Subcutaneous abdominal adipose tissue (tissue), 5 donors: ENCODE results near the gene NOS1AP.
"Not testable (repeated sequence)": the region's sequence is repeated elsewhere in the genome, so short reads cannot be mapped to it uniquely, and the experiment has no call there.

Source experiments
- H3K27ac ChIP-seq: one replicate; pipeline ENCODE4 v1.7.0; 2013; ENCODE audit warnings: low read depth, mild to moderate bottlenecking, inconsistent platforms, low read length, moderate library complexity
- H3K27me3 ChIP-seq, 5 donors: one replicate each; pipeline ENCODE4 v1.7.0; 2013; ENCODE audit warnings: low read length in 5 of 5, inconsistent platforms in 1 of 5; ENCODE audit not compliant: control insufficient read depth in 5 of 5, insufficient read depth in 4 of 5
- H3K36me3 ChIP-seq, 5 donors: one replicate each; pipeline ENCODE4 v1.7.0; 2013; ENCODE audit warnings: low read length in 5 of 5; ENCODE audit not compliant: control insufficient read depth in 5 of 5, insufficient read depth in 5 of 5
- H3K4me1 ChIP-seq, 5 donors: one replicate each; pipeline ENCODE4 v1.7.0; 2013; ENCODE audit warnings: low read length in 5 of 5, mild to moderate bottlenecking in 3 of 5, moderate library complexity in 1 of 5; ENCODE audit not compliant: control insufficient read depth in 5 of 5, insufficient read depth in 5 of 5
- H3K4me3 ChIP-seq, 5 donors: one replicate each; pipeline ENCODE4 v1.7.0; 2013; ENCODE audit warnings: low read length in 5 of 5, low read depth in 1 of 5
- H3K9ac ChIP-seq, 5 donors: one replicate each; pipeline ENCODE4 v1.7.0; 2013; ENCODE audit warnings: low read length in 5 of 5, mild to moderate bottlenecking in 4 of 5, moderate library complexity in 3 of 5
- H3K9me3 ChIP-seq, 5 donors: one replicate each; pipeline ENCODE4 v1.7.0; 2013; ENCODE audit warnings: low read length in 5 of 5; ENCODE audit not compliant: control insufficient read depth in 5 of 5
- donor health status: healthy.
- donor health status: healthy.
- donor health status: healthy.
- donor health status: healthy.
- donor health status: healthy.

The NOS1AP gene

DNA sequence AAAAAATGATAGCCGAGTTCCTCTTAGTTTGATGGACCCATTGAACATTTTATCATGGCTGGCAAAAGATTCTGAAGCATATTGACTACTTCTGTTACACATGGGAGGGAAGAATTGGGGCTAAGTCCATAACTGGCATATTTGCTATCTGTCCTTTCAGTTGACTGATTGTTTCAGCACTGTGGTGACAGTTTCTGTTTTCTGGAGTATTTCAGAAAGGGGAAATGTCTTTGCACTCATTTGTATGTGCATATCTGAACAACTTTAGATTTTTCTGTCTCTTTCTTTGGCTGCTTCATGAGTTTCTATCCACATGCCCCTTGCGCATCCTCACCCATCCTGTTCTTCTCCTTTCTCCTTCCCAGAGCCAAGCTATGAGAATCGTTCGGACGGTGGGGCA, 274.0 kb downstream of the NOS1AP start:
- H3K4me1 ChIP-seq = no peaks in the 10 kb centered on the region
- H3K27ac ChIP-seq = no peak overlapping the region
- H3K9me3 ChIP-seq = no peaks in the 10 kb centered on the region
- H3K4me3 ChIP-seq = no peak overlapping the region
- no peaks in the 10 kb centered on the region for H3K27me3 ChIP-seq
- H3K9ac ChIP-seq = no peak overlapping the region
- H3K36me3 ChIP-seq = no peaks in the 10 kb centered on the region

DNA sequence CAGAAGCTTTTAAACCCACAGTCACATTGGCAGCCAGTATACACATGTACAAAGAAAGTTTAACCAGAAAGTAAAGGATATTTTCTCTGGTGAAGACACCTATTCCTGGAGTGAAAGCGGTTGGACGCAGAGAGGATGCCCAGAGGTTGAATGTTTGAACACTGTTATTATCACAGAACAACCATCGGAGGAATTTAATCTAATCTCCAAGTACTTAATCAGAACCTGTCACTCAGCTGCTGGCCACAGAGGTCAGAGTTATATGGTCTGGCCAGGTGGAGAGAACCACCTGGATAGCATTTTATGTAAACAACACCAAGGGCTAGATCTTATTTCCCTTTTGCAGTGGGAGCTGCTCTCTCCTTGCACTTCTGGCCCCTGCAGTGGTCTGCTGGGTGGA, 277.8 kb downstream of the NOS1AP start:
- H3K27ac ChIP-seq = no peak overlapping the region
- H3K27me3 ChIP-seq = no peaks in the 10 kb centered on the region
- H3K36me3 ChIP-seq = no peaks in the 10 kb centered on the region
- H3K9me3 ChIP-seq = no peaks in the 10 kb centered on the region
- peaks cover 0 to 9% (median 0%) of the 10 kb centered on the region in 5 donors for H3K4me1 ChIP-seq
- H3K4me3 ChIP-seq = no peak overlapping the region
- no peak overlapping the region for H3K9ac ChIP-seq

DNA sequence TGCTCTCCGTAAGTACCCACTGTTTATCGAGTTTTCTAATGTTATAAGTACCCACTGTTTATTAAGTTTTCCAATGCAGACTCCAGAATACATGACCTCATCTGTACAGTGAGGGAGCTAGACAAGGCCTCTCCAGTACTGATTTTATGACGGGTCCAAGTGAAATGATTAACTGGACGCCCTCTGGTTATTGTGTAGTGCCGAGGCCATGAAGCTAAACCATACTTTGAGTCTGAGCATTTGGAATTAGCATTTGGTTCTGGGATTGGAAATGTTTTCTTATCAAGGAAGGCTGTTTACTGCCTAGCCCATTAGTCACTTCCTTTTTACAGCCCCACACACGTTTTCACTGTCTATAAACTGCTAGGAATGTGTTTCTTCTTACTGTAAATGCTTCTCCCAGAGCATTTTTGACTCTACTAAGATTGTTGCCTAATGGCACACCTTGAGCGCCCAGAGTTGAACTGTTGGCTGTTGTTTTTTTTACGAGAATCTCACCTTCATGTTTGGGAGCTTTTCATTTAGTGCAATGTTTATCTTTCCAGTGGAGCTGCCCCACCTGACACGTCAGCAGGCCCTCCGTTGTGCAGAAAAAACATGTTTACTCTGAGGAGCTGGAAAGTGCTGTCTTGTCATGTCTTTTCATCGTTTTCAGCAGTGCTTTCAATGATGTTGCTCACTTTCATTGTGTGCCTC, 280.3 kb downstream of the NOS1AP start:
- H3K4me3 ChIP-seq = no peak overlapping the region
- H3K9ac ChIP-seq = no peak overlapping the region
- H3K27ac ChIP-seq = no peak overlapping the region
- H3K27me3 ChIP-seq = no peaks in the 10 kb centered on the region
- peaks cover 0 to 2% (median 0%) of the 10 kb centered on the region in 5 donors for H3K36me3 ChIP-seq
- no peaks in the 10 kb centered on the region for H3K9me3 ChIP-seq
- H3K4me1 ChIP-seq = peaks cover 0 to 18% (median 0%) of the 10 kb centered on the region in 5 donors

- H3K4me1 ChIP-seq = peaks cover 0 to 18% (median 3%) of the 10 kb centered on the region in 5 donors
- no peaks in the 10 kb centered on the region for H3K27me3 ChIP-seq
- peaks cover 0 to 5% (median 0%) of the 10 kb centered on the region in 5 donors for H3K36me3 ChIP-seq
- no peak overlapping the region for H3K9ac ChIP-seq
- H3K4me3 ChIP-seq = no peak overlapping the region
- no peaks in the 10 kb centered on the region for H3K9me3 ChIP-seq
- no peak overlapping the region for H3K27ac ChIP-seq
These were observed 281.9 kb downstream of the NOS1AP start for GRCh38 chr1:162351246-162351842.

DNA sequence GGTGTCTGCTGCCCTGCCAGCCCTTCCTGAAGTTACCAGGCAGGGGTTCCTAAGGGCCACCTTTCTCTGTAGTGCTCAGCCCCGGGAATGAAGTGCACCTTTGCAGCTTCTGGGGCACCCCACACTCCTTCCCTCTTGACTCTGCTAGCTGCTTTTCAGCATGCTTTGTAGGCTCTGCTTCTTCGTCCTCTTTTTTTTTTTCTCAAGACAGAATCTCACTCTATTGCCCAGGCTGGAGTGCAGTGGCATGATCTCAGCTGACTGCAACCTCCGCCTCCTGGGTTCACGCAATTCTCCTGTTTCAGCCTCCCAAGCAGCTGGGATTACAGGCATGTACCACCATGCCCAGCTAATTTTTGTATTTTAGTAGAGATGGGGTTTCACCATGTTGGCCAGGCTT, 282.4 kb downstream of the NOS1AP start:
- H3K36me3 ChIP-seq, H3K27me3 ChIP-seq, H3K9me3 ChIP-seq, H3K27ac ChIP-seq, H3K4me3 ChIP-seq, H3K9ac ChIP-seq: not testable (repeated sequence)
- H3K4me1 ChIP-seq = peaks cover 0 to 18% (median 3%) of the 10 kb centered on the region in 5 donors

- H3K9me3 ChIP-seq = no peaks in the 10 kb centered on the region
- peaks cover 0 to 10% (median 2%) of the 10 kb centered on the region in 5 donors for H3K36me3 ChIP-seq
- no peak overlapping the region for H3K27ac ChIP-seq
- H3K4me1 ChIP-seq = peaks cover 0 to 21% (median 3%) of the 10 kb centered on the region in 5 donors
- no peaks in the 10 kb centered on the region for H3K27me3 ChIP-seq
- no peak overlapping the region for H3K9ac ChIP-seq
- no peak overlapping the region for H3K4me3 ChIP-seq
These were observed 283.6 kb downstream of the NOS1AP start for GRCh38 chr1:162353078-162353477.

DNA sequence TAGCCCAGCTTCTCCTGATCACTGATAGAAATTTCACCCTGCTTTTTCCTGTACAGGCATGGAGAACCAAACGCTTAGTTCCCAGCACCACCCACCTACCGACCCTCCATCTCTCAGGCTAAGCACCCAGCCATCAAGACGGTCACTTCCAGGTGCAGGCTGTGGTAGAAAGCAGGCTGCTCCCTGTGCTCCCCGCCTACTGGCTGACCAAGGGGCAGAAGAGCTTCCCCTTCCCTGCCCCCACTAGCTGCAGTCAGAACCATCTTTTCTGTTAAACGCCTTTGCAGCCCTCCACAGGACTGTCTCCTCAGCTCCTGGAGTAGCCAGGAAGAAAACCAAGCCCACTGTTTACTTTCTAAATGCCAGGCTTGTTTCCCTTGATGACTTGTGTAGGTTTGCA, 284.2 kb downstream of the NOS1AP start:
- peaks cover 0 to 26% (median 5%) of the 10 kb centered on the region in 5 donors for H3K4me1 ChIP-seq
- H3K9ac ChIP-seq = no peak overlapping the region
- no peak overlapping the region for H3K4me3 ChIP-seq
- peaks cover 0 to 10% (median 2%) of the 10 kb centered on the region in 5 donors for H3K36me3 ChIP-seq
- H3K27ac ChIP-seq = no peak overlapping the region
- H3K27me3 ChIP-seq = no peaks in the 10 kb centered on the region
- no peaks in the 10 kb centered on the region for H3K9me3 ChIP-seq

DNA sequence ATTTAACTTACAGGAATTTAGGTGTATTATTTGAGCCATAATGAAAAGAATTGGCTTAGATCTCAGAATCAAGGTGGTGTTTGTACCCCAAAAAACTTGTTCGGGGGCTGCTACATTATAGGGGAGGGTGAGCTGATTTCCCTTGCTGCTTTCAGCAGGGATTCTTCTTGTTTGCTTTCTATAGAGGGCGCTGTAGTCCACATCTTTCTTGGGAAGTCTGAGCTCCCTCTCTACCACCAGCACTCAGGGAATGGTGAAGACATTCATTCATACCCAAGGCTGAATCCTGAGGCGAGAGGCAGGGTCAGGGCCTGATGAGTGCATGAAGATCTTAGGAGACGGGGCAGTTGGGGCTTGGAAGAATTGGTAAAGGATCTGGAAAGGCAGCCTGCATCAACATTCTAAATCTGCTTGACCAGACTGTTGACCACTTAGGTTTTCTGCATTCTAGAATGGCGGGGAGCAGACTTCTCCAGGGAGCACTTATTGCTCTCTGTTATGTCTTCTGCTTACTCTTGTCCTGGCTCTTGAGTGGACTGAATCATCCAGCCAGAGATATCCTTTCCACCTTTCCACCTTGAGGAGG, 288.3 kb downstream of the NOS1AP start:
- no peaks in the 10 kb centered on the region for H3K27me3 ChIP-seq
- H3K4me3 ChIP-seq = no peak overlapping the region
- no peak overlapping the region for H3K27ac ChIP-seq
- H3K36me3 ChIP-seq = peaks cover 0 to 10% (median 0%) of the 10 kb centered on the region in 5 donors
- H3K9me3 ChIP-seq = no peaks in the 10 kb centered on the region
- H3K4me1 ChIP-seq = peaks cover 0 to 24% (median 5%) of the 10 kb centered on the region in 5 donors
- H3K9ac ChIP-seq = no peak overlapping the region

- Histone ChIP-seq H3K27ac (no peak overlapping the region), H3K4me1 (peaks cover 0 to 20% (median 5%) of the 10 kb centered on the region in 5 donors), H3K4me3 (no peak overlapping the region), H3K27me3 (no peaks in the 10 kb centered on the region), H3K36me3 (peaks cover 0 to 10% (median 0%) of the 10 kb centered on the region in 5 donors), H3K9ac (no peak overlapping the region), H3K9me3 (no peaks in the 10 kb centered on the region)
These were observed 289.4 kb downstream of the NOS1AP start for GRCh38 chr1:162358928-162359327.

- Histone ChIP-seq H3K36me3 (peaks cover 0 to 10% (median 0%) of the 10 kb centered on the region in 5 donors), H3K4me3 (no peak overlapping the region), H3K27me3 (no peaks in the 10 kb centered on the region), H3K9me3 (no peaks in the 10 kb centered on the region), H3K27ac (no peak overlapping the region), H3K4me1 (peaks cover 0 to 15% (median 5%) of the 10 kb centered on the region in 5 donors), H3K9ac (no peak overlapping the region)
These were observed 290.2 kb downstream of the NOS1AP start for GRCh38 chr1:162359523-162360236.
